GM13976 (cell line): ENCODE measurements around the gene NEMF.
A peak's percentile ranks its signal among the peaks of the same experiment; 100 is the strongest.

Experiments used
- DNase-seq: peaks from one replicate; pipeline ENCODE4 v3.0.0; 2012; ENCODE audit warnings: low spot score
- in situ Hi-C: fragments of 300-500 bp; cut with MboI; formaldehyde crosslinking; loops from one replicate; pipeline ENCODE4 v1.12.0; 2022; ENCODE audit warnings: low sequenced_read_pairs, mixed read lengths, inconsistent platforms; ENCODE audit not compliant: unreplicated experiment
- TF ChIP-seq, protein P1 (sequence below): IDR thresholded peaks from 2 replicates; pipeline ENCODE4 v1.5.1; 2012; ENCODE audit warnings: borderline replicate concordance, mild to moderate bottlenecking; ENCODE audit not compliant: insufficient read depth; ENCODE audit errors: extremely low read depth, missing control alignments, control extremely low read depth

The NEMF gene

DNA sequence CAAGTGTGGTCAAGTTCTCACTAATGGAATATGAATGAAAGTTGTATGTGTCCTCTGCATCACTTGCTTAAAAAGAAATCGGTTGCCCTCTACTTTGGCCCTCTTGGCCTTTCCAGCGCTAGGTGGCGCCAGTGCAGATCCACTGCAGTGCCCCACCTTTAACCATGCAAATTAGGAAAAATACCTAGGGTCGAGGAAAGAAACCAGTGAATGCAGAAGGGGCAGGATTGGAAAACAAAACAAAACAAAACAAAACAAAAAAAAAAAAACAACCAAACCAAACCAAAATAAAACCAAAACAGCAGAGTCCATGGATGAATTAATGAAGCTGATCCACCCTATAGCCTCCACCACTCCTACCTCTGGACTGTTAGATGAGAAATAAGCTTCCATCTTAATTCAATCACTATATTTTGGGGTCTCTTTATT lies 12.9 kb upstream of the NEMF start:
- no peak for DNase-seq
- in situ Hi-C loops, result loop anchor here (10.0 to 25.0 kb wide), 2 partner anchors 229 to 672 kb away; partner anchors contain the start of gene MAP4K5
- TF ChIP-seq, protein P1, sequence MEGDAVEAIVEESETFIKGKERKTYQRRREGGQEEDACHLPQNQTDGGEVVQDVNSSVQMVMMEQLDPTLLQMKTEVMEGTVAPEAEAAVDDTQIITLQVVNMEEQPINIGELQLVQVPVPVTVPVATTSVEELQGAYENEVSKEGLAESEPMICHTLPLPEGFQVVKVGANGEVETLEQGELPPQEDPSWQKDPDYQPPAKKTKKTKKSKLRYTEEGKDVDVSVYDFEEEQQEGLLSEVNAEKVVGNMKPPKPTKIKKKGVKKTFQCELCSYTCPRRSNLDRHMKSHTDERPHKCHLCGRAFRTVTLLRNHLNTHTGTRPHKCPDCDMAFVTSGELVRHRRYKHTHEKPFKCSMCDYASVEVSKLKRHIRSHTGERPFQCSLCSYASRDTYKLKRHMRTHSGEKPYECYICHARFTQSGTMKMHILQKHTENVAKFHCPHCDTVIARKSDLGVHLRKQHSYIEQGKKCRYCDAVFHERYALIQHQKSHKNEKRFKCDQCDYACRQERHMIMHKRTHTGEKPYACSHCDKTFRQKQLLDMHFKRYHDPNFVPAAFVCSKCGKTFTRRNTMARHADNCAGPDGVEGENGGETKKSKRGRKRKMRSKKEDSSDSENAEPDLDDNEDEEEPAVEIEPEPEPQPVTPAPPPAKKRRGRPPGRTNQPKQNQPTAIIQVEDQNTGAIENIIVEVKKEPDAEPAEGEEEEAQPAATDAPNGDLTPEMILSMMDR, result peak; percentile 86

DNA sequence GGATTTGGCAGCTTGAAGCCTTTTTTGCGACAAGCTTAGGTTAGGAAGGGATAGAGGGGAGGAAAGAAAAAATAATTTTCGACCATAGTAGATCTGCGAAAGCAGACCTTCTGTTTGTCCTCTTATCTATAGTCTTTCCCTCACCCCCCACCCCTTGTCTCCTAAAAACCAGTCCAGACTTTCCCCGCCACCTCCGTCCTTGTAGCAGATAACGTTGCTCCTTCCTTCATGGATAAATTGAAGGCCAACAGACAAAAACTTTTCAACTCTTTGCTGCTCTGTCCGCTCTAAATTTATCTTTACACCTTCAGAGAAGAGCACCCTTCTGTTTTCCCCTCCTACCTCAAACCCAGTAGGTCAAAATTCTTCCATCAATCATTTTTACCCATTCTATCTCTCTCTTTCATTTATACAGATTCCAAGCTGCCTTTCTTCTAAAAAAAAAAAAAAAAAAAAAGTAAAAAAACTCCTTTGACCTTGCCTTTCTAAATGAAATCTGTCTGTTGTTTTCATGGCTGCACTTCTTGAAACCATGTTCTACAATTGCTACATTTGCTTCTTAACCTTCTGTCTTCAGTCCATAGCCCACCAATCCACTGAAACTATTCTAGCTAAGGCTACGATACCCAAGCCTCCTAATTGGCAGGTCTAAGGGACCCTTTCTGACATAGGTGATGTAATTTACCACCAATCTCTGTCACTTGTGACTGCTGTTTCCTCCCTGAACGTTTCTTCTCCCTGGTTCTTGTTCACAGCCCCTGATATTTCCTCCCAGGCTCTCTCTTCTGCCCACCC lies 11.1 kb upstream of the NEMF start:
- no peak for DNase-seq
- TF ChIP-seq, protein P1, result no peak
- in situ Hi-C loops, result loop anchor here (10.0 to 25.0 kb wide), 2 partner anchors 231 to 674 kb away; partner anchors contain the start of gene MAP4K5

DNA sequence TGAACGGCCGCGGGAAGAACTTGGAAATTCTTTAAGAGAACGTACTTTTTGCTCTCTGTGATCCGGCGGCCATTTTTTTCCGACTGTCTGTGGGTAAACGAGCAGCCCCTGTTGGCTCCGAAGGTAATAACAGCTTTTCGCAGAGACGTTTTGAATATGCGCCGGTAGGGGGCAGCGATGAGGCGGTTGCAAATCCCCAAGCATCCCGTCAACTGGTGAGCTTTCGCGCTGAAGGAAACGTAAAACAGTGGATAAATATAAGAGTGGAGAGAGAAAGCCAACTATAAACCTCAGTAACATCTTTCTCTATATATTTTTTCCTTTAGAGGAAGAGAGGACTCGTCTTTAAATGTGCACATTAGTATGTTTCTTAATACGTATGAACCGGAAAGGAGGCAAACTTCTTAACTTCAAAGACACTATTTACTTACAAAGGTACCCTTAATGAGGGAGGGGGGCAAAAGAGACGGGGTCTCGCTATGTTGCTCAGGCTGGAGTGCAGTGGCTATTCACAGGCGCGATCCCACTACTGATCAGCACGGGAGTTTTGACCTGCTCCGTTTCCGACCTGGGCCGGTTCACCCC lies 9.6 kb upstream of the NEMF start:
- TF ChIP-seq, protein P1, result peak; percentile 100
- DNase-seq, result peak; percentile 57
- in situ Hi-C loops, result loop anchor here (10.0 to 25.0 kb wide), 2 partner anchors 233 to 675 kb away; partner anchors contain the start of gene MAP4K5

DNA sequence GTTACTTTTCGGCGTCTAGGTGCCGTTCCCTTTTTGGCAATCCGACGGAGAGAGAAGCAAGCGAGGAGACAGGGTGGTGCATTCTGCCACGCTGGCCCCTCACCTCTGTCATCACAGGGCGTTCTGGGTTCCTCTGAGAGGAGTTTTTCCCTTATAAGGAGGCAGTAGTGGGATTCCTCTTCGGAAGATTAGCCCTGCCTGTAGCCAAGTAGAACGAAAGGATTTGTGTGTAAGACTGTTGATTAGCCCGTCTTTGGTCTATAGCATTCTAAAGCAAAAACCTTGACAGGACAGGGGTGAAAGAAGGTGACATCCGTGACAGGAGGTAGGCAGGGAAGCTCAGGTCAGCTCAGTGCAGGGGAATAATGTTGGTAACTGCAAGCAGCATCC lies 9.1 kb upstream of the NEMF start:
- in situ Hi-C loops, result loop anchor here (10.0 to 25.0 kb wide), 2 partner anchors 233 to 676 kb away; partner anchors contain the start of gene MAP4K5
- peak; percentile 37 for DNase-seq

DNA sequence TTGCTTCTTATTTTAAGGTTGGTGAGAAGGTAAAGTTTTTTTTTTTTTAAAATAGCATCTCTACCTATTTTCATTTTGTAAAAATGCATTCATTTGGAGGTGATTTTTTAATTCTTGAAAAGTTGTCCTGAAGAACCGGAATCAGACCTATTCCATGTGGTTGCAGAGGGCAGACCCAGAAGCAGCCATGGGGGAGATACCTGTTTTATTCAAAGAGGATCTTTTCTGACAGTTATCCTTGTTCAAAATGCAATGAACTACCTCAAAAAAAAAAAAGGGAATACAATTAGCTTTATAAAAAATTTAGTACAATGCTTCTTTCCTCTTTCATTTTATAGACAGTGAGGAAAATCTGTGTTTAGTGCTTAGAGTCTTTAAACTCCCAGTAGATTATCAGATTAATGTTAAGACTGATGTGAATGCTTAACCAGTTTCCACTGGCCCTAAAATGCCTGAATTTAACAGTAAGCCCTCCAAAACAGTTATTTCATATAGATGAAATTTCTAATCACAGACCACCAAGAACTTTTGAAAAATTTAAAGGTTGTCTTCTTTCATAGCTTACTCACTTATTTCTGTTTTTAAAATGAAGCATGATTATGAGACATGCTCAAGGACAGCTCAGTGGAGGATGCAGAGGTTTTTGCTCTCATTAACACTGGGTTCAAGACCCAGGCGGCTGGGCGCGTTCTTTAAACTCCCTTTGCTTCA lies 8.6 kb upstream of the NEMF start:
- no peak for DNase-seq
- in situ Hi-C loops, result loop anchor here (10.0 to 25.0 kb wide), 2 partner anchors 234 to 676 kb away; partner anchors contain the start of gene MAP4K5
- TF ChIP-seq, protein P1, result no peak

More for the DNA sequence above, 9.1 kb upstream of the NEMF start:
- TF ChIP-seq, protein P1, result no peak

DNA sequence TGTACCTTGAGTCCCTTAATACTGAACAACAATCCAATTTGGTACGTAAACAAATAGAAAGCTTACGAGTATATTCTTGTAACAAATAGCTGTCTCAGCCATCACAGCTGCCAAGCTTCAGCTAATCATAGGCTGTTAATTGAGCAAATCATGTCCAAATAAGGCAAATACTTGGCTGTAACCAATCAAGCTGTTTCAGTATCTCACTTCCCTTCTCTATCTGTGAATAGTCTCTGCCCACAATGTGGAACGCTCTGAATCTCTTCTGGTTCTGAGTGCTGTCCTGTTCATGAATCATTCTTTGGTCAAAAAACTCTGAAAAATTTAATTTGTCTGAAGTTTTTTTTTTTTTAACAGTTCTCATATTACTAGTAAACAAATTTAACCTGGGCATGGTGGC lies 5.8 kb upstream of the NEMF start:
- in situ Hi-C loops, result loop anchor here (25.0 kb wide), 1 partner anchor 679 kb away; the partner anchor contains the start of gene MAP4K5
- TF ChIP-seq, protein P1, result no peak
- DNase-seq, result no peak
